Small intestine (tissue), 7 donors: ENCODE data around the gene SYNGAP1. TPM values are rescaled to one million over a fixed set of nuclear protein-coding genes. Genes with fewer than 3 reads are reported as not detected.
"Not testable (repeated sequence)": the region's sequence is repeated elsewhere in the genome, so short reads cannot be mapped to it uniquely, and the experiment has no call there.

Experiments used
- DNase-seq, 2 donors: peaks; one replicate each; pipeline versions ENCODE4 v3.0.0 to v3.0.0-alpha.2; 2013
- FAIRE-seq: peaks from 2 replicates; lab custom pipeline; 2012; peaks lifted over from hg19 to GRCh38; lab: Jason Lieb, UNC
- H3K27ac ChIP-seq, 3 donors: one replicate each; pipeline ENCODE4 v1.5.1; 2013; ENCODE audit warnings: low read length in 2 of 3, mild to moderate bottlenecking in 2 of 3, control low read depth in 1 of 3, inconsistent platforms in 1 of 3, low read depth in 1 of 3, moderate library complexity in 1 of 3
- H3K27me3 ChIP-seq, 3 donors: one replicate each; pipeline ENCODE4 v1.6.1; 2013; ENCODE audit warnings: low read length in 3 of 3, inconsistent platforms in 1 of 3; ENCODE audit not compliant: control insufficient read depth in 3 of 3, insufficient read depth in 3 of 3
- H3K36me3 ChIP-seq, 3 donors: one replicate each; pipeline ENCODE4 v1.6.1; 2013; ENCODE audit warnings: low read length in 3 of 3, inconsistent platforms in 1 of 3, low read depth in 1 of 3, mild to moderate bottlenecking in 1 of 3, moderate library complexity in 1 of 3; ENCODE audit not compliant: control insufficient read depth in 3 of 3, insufficient read depth in 2 of 3
- H3K4me1 ChIP-seq, 3 donors: one replicate each; pipeline ENCODE4 v1.6.1; 2013; ENCODE audit warnings: low read length in 2 of 3, inconsistent platforms in 1 of 3, low read depth in 1 of 3, mild to moderate bottlenecking in 1 of 3, moderate library complexity in 1 of 3; ENCODE audit not compliant: control insufficient read depth in 3 of 3, insufficient read depth in 2 of 3
- H3K4me3 ChIP-seq, 3 donors: one replicate each; pipeline ENCODE4 v1.5.1; 2013; ENCODE audit warnings: low read length in 3 of 3, control low read depth in 1 of 3, inconsistent platforms in 1 of 3, low read depth in 1 of 3, mild to moderate bottlenecking in 1 of 3, moderate library complexity in 1 of 3
- H3K9me3 ChIP-seq, 2 donors: one replicate each; pipeline ENCODE4 v1.6.1; 2013; ENCODE audit warnings: low read depth in 1 of 2, low read length in 1 of 2; ENCODE audit not compliant: control insufficient read depth in 2 of 2, insufficient read depth in 1 of 2
- WGBS, 3 donors: extraction: QIAGEN DNeasy Blood & Tissue Kit; methylation state at CpG; one replicate each; pipeline ENCODE4 v1.1.7; 2013; 5-methylcytosine and 5-hydroxymethylcytosine counted together
- polyA plus RNA-seq, 4 donors: library from polyadenylated mRNA; stranded (reverse) in 3 of 4; unstranded in 1 of 4; fragments of 200-250 nt in 3 of 4; fragments of 120-200 nt in 1 of 4; gene quantifications; one replicate each; pipeline versions ENCODE4 v1.2.1 to v1.2.3, GENCODE V29; 2013
- donor health status: healthy with polysubstance abuse.
- donor health status: control.
- donor health status: control.
- donor health status: Bipolar disorder and iron deficiency.
- donor health status: healthy.

SYNGAP1 gene
- polyA plus RNA-seq, 4 donors, result 0.89 to 16.6 (median 5.6) TPM

- Histone ChIP-seq H3K27ac (peak overlapping the region in 2 of 3 donors; percentile 70 to 87), H3K9me3 (no peaks in the 10 kb centered on the region), H3K4me1 (peaks cover 0 to 15% (median 0%) of the 10 kb centered on the region in 3 donors), H3K4me3 (peak overlapping the region in 2 of 3 donors; percentile 63 to 74), H3K27me3 (no peaks in the 10 kb centered on the region), H3K36me3 (peaks cover 0 to under 1% (median 0%) of the 10 kb centered on the region in 3 donors)
- FAIRE-seq, result no peak
- DNase-seq, result no peak
- 17 to 32% (median 21%) methylated on average over 5 of the region's 5 CpGs for WGBS, 3 donors
Measured at GRCh38 chr6:33392595-33392948, 27.3 kb upstream of the SYNGAP1 start.

GRCh38 chr6:33392979-33393378 is 26.9 kb upstream of the SYNGAP1 start:
- 36 to 52% (median 48%) methylated on average over 3 of the region's 3 CpGs for WGBS, 3 donors
- FAIRE-seq (no peak), DNase-seq (no peak)
- Histone ChIP-seq H3K27ac (no peak overlapping the region), H3K4me3 (peak overlapping the region in 1 of 3 donors; percentile 74), H3K4me1 (peaks cover 0 to 15% (median 2%) of the 10 kb centered on the region in 3 donors), H3K9me3 (no peaks in the 10 kb centered on the region), H3K36me3 (peaks cover 0 to 4% (median 0%) of the 10 kb centered on the region in 3 donors), H3K27me3 (no peaks in the 10 kb centered on the region)

DNA sequence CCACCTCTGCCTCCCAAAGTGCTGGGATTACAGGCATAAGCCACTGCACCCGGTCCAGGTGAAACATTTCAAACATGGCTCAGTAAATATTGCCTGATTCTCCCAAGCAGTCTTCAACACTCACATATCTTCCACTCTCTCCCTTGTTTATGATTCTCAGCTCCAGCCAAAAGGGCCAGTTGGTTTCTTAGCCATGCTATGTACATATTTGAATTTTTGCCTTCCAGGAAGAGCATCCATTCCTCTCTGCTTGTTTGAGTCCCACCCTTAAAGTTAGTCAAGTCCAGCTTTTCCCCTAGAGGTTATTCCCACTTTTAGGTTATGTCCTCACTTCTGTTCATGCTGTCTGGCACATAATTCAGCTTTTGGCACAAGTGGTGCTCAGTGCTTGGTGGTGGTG is 22.3 kb upstream of the SYNGAP1 start:
- DNase-seq (no peak), FAIRE-seq (no peak)
- no peak overlapping the region for H3K4me3 ChIP-seq
- WGBS, 3 donors, result 80 to 88% (median 82%) methylated on average over 1 of the region's 1 CpG
- no peak overlapping the region for H3K27ac ChIP-seq
- peaks cover 0 to 6% (median 5%) of the 10 kb centered on the region in 3 donors for H3K4me1 ChIP-seq
- peaks cover 0 to 13% (median 0%) of the 10 kb centered on the region in 3 donors for H3K36me3 ChIP-seq
- H3K9me3 ChIP-seq, result no peaks in the 10 kb centered on the region
- no peaks in the 10 kb centered on the region for H3K27me3 ChIP-seq

- not testable (repeated sequence) for H3K9me3 ChIP-seq, H3K4me3 ChIP-seq, FAIRE-seq, H3K27me3 ChIP-seq, DNase-seq, H3K27ac ChIP-seq, H3K4me1 ChIP-seq
- 66 to 89% (median 83%) methylated on average over 3 of the region's 3 CpGs for WGBS, 3 donors
- H3K36me3 ChIP-seq, result peaks cover 0 to 18% (median 0%) of the 10 kb centered on the region in 3 donors
Measured at GRCh38 chr6:33398601-33399000, 21.3 kb upstream of the SYNGAP1 start.

DNA sequence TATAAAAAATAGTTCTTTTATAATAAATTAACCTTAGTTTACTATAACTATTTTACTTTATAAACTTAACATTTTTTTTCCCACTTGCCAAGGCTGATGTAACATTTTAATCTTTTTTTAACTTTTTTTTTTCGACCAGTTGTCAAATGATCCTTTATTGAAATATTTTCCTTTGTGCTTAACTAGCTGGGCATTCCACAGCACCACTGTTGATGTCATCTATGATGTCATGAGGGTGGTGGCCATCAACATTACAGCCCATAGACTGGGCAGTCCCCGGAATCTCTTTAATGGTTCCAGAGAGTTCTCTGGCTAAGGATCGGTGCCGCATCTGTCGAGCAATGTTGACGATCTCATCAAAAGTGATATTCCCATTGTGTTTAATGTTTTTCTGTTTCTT is 20.0 kb upstream of the SYNGAP1 start:
- H3K4me3 ChIP-seq, FAIRE-seq, H3K9me3 ChIP-seq, H3K4me1 ChIP-seq, H3K27me3 ChIP-seq, DNase-seq, H3K27ac ChIP-seq: not testable (repeated sequence)
- H3K36me3 ChIP-seq, result peaks cover 0 to 26% (median 0%) of the 10 kb centered on the region in 3 donors
- 95 to 98% (median 97%) methylated on average over 6 of the region's 6 CpGs for WGBS, 3 donors

DNA sequence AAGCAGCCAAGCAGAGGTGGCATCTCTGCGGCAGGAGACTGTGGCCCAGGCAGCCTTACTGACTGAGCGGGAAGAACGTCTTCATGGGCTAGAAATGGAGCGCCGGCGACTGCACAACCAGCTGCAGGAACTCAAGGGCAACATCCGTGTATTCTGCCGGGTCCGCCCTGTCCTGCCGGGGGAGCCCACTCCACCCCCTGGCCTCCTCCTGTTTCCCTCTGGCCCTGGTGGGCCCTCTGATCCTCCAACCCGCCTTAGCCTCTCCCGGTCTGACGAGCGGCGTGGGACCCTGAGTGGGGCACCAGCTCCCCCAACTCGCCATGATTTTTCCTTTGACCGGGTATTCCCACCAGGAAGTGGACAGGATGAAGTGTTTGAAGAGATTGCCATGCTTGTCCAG is 15.0 kb upstream of the SYNGAP1 start:
- Histone ChIP-seq H3K4me1 (peaks cover 0 to 9% (median 0%) of the 10 kb centered on the region in 3 donors), H3K4me3 (no peak overlapping the region), H3K36me3 (peaks cover 0 to 34% (median 0%) of the 10 kb centered on the region in 3 donors), H3K27ac (no peak overlapping the region), H3K9me3 (no peaks in the 10 kb centered on the region), H3K27me3 (no peaks in the 10 kb centered on the region)
- DNase-seq, result no peak
- 94 to 95% (median 95%) methylated on average over 17 of the region's 17 CpGs for WGBS, 3 donors
- no peak for FAIRE-seq

GRCh38 chr6:33405386-33405940 is 14.4 kb upstream of the SYNGAP1 start:
- peaks cover 0 to 10% (median 0%) of the 10 kb centered on the region in 3 donors for H3K4me1 ChIP-seq
- H3K9me3 ChIP-seq, result no peaks in the 10 kb centered on the region
- 90 to 93% (median 91%) methylated on average over 15 of the region's 15 CpGs for WGBS, 3 donors
- no peak overlapping the region for H3K4me3 ChIP-seq
- no peaks in the 10 kb centered on the region for H3K27me3 ChIP-seq
- peaks cover 0 to 34% (median 0%) of the 10 kb centered on the region in 3 donors for H3K36me3 ChIP-seq
- no peak overlapping the region for H3K27ac ChIP-seq
- FAIRE-seq, result no peak
- DNase-seq, result no peak

- FAIRE-seq (no peak), DNase-seq (no peak)
- WGBS, 3 donors, result 95 to 98% (median 97%) methylated on average over 17 of the region's 17 CpGs
Measured at GRCh38 chr6:33406126-33406525, 13.7 kb upstream of the SYNGAP1 start.

More at GRCh38 chr6:33406126-33406525, 13.7 kb upstream of the SYNGAP1 start:
- no peaks in the 10 kb centered on the region for H3K9me3 ChIP-seq
- no peaks in the 10 kb centered on the region for H3K27me3 ChIP-seq
- no peak overlapping the region for H3K4me3 ChIP-seq
- H3K4me1 ChIP-seq, result peaks cover 0 to 10% (median 0%) of the 10 kb centered on the region in 3 donors
- H3K36me3 ChIP-seq, result peaks cover 0 to 32% (median 0%) of the 10 kb centered on the region in 3 donors
- H3K27ac ChIP-seq, result no peak overlapping the region
